IgD-negative memory B cell (primary cell): Measurements from ENCODE around the gene MRPS17. TPM values are rescaled to one million over a fixed set of nuclear protein-coding genes. Genes with fewer than 3 reads are reported as not detected.

Experiments used
- H3K27ac Mint-ChIP-seq, 3 donors: one replicate each; pipeline ENCODE4 v1.8.0; 2020 to 2022; ENCODE audit warnings: mild to moderate bottlenecking in 3 of 3, mixed read lengths in 3 of 3, moderate library complexity in 1 of 3
- H3K27me3 Mint-ChIP-seq: one replicate; pipeline ENCODE4 v1.8.0; 2021; ENCODE audit warnings: mixed read lengths
- H3K36me3 Mint-ChIP-seq: one replicate; pipeline ENCODE4 v1.8.0; 2020; ENCODE audit warnings: mild to moderate bottlenecking, mixed read lengths
- H3K4me1 Mint-ChIP-seq, 3 donors: one replicate each; pipeline ENCODE4 v1.8.0; 2020 to 2022; ENCODE audit warnings: mixed read lengths in 3 of 3, mild to moderate bottlenecking in 1 of 3
- H3K4me3 Mint-ChIP-seq, 4 donors: one replicate each; pipeline ENCODE4 v1.8.0; 2020 to 2022; ENCODE audit warnings: mild to moderate bottlenecking in 4 of 4, mixed read lengths in 4 of 4, moderate library complexity in 3 of 4
- H3K9me3 Mint-ChIP-seq, 3 donors: one replicate each; pipeline ENCODE4 v1.8.0; 2020 to 2021; ENCODE audit warnings: mixed read lengths in 3 of 3, mild to moderate bottlenecking in 1 of 3
- polyA plus RNA-seq: library from polyadenylated mRNA; unstranded; fragments of 300-500 nt; fragmentation: Illumina TruSeq; gene quantifications from one replicate; pipeline ENCODE4 v1.2.3, GENCODE V29; 2021

Gene MRPS17
- polyA plus RNA-seq, 1 donor from 2014 or later, result 19.9 TPM

GRCh38 chr7:56003749-56004148 is 52.1 kb downstream of the MRPS17 start:
- H3K4me3 Mint-ChIP-seq, result no peak overlapping the region
- H3K36me3 Mint-ChIP-seq, result no peaks in the 10 kb centered on the region
- H3K27ac Mint-ChIP-seq, result no peak overlapping the region
- H3K4me1 Mint-ChIP-seq, result no peaks in the 10 kb centered on the region
- H3K9me3 Mint-ChIP-seq, result peaks cover 0 to 2% (median 0%) of the 10 kb centered on the region in 3 donors
- H3K27me3 Mint-ChIP-seq, result no peaks in the 10 kb centered on the region

Other genes starting within 250 kb of the MRPS17 start
- not detected for gene SEPTIN14, start 89.1 kb upstream of the MRPS17 start, polyA plus RNA-seq
- gene ZNF713, start 64.4 kb upstream of the MRPS17 start, polyA plus RNA-seq, result 3.3 TPM
- gene NIPSNAP2, start 12.7 kb downstream of the MRPS17 start, polyA plus RNA-seq, result 43.7 TPM
- gene PSPH, start 99.6 kb downstream of the MRPS17 start, polyA plus RNA-seq, result 5.6 TPM
- 81.6 TPM for gene CCT6A, start 99.9 kb downstream of the MRPS17 start, polyA plus RNA-seq
- gene SUMF2, start 112.4 kb downstream of the MRPS17 start, polyA plus RNA-seq, result 130 TPM
- gene PHKG1, start 141.1 kb downstream of the MRPS17 start, polyA plus RNA-seq, result not detected
- gene CHCHD2, start 154.6 kb downstream of the MRPS17 start, polyA plus RNA-seq, result 530 TPM
- gene NUPR2, start 164.5 kb downstream of the MRPS17 start, polyA plus RNA-seq, result not detected